Erythroblast (primary cell): ENCODE measurements around the gene OPRL1.

Source experiments
- DNase-seq, 2 experiments: peaks; one replicate each; lab custom pipeline; 2025; lab: John Stamatoyannopoulos, UW
- GATA1 ChIP-seq: IDR thresholded peaks from 2 replicates; pipeline ENCODE4 v1.6.1; 2011; ENCODE audit warnings: low read depth, mild to moderate bottlenecking, control low read depth, low read length, moderate library complexity
- POLR2A ChIP-seq: IDR thresholded peaks from 2 replicates; pipeline ENCODE4 v1.6.1; 2011; ENCODE audit warnings: mild to moderate bottlenecking, low read length

OPRL1 gene

GRCh38 chr20:64068386-64069208 lies 11.3 kb upstream of the OPRL1 start:
- peak; percentile 55 to 82 for DNase-seq
- TF ChIP-seq GATA1 (no peak), POLR2A (no peak)

- no peak for TF ChIP-seq POLR2A
- TF ChIP-seq GATA1 = no peak
- DNase-seq = no peak
Observed at GRCh38 chr20:64069209-64069613, 10.7 kb upstream of the OPRL1 start.

- no peak for TF ChIP-seq POLR2A
- no peak for TF ChIP-seq GATA1
- DNase-seq = peak; percentile 22 to 38
Observed at GRCh38 chr20:64069614-64070243, 10.2 kb upstream of the OPRL1 start.

GRCh38 chr20:64070244-64070993 lies 9.5 kb upstream of the OPRL1 start:
- TF ChIP-seq GATA1 = no peak
- no peak for TF ChIP-seq POLR2A
- DNase-seq = no peak

- TF ChIP-seq POLR2A (no peak), GATA1 (no peak)
- DNase-seq = no peak
Observed at GRCh38 chr20:64071341-64072332, 8.2 kb upstream of the OPRL1 start.

GRCh38 chr20:64072498-64073063 lies 7.3 kb upstream of the OPRL1 start:
- DNase-seq = no peak
- TF ChIP-seq GATA1 (no peak), POLR2A (no peak)

- DNase-seq = no peak
- TF ChIP-seq POLR2A (no peak), GATA1 (no peak)
Observed at GRCh38 chr20:64073476-64074183, 6.3 kb upstream of the OPRL1 start.

GRCh38 chr20:64074184-64074789 lies 5.6 kb upstream of the OPRL1 start:
- DNase-seq = no peak
- no peak for TF ChIP-seq POLR2A
- TF ChIP-seq GATA1 = no peak

- TF ChIP-seq POLR2A (no peak), GATA1 (no peak)
- DNase-seq = no peak
Observed at GRCh38 chr20:64074963-64075362, 4.9 kb upstream of the OPRL1 start.

GRCh38 chr20:64075556-64075955 lies 4.3 kb upstream of the OPRL1 start:
- TF ChIP-seq GATA1 (no peak), POLR2A (no peak)
- DNase-seq = no peak
